ENCODE measurements around the gene CITED1. TPM values are rescaled to one million over a fixed set of nuclear protein-coding genes. Genes with fewer than 3 reads are reported as not detected.

CITED1 gene
- total RNA-seq, 1 donor, result not detected

GRCh38 chrX:72282302-72282701, 23.4 kb downstream of the CITED1 start:
- TF ChIP-seq CTCF (IDR thresholded peaks at IDR 0.05; ENCODE audit: insufficient read depth, low read depth, low read length), result no peak
- no peak for DNase-seq (ENCODE audit: low read depth)
- H3K4me3 ChIP-seq (ENCODE audit: low read depth, low read length), result no peak overlapping the region

GRCh38 chrX:72280321-72280845, 25.3 kb downstream of the CITED1 start:
- TF ChIP-seq CTCF (IDR thresholded peaks at IDR 0.05; ENCODE audit: insufficient read depth, low read depth, low read length), result no peak
- no peak overlapping the region for H3K4me3 ChIP-seq (ENCODE audit: low read depth, low read length)
- DNase-seq (ENCODE audit: low read depth), result no peak

- peak overlapping the region; percentile 81 for H3K4me3 ChIP-seq (ENCODE audit: low read depth, low read length)
- no peak for DNase-seq (ENCODE audit: low read depth)
- TF ChIP-seq CTCF (IDR thresholded peaks at IDR 0.05; ENCODE audit: insufficient read depth, low read depth, low read length), result no peak
Observed at GRCh38 chrX:72276478-72276953, 29.2 kb downstream of the CITED1 start.

GRCh38 chrX:72274526-72274925, 31.2 kb downstream of the CITED1 start:
- peak; percentile 66 for DNase-seq (ENCODE audit: low read depth)
- no peak for TF ChIP-seq CTCF (IDR thresholded peaks at IDR 0.05; ENCODE audit: insufficient read depth, low read depth, low read length)
- H3K4me3 ChIP-seq (ENCODE audit: low read depth, low read length), result peak overlapping the region; percentile 81

GRCh38 chrX:72273718-72274117, 32.0 kb downstream of the CITED1 start:
- no peak for DNase-seq (ENCODE audit: low read depth)
- TF ChIP-seq CTCF (IDR thresholded peaks at IDR 0.05; ENCODE audit: insufficient read depth, low read depth, low read length), result no peak
- H3K4me3 ChIP-seq (ENCODE audit: low read depth, low read length), result no peak overlapping the region

GRCh38 chrX:72272868-72273267, 32.8 kb downstream of the CITED1 start:
- peak; percentile 21 for DNase-seq (ENCODE audit: low read depth)
- no peak overlapping the region for H3K4me3 ChIP-seq (ENCODE audit: low read depth, low read length)
- TF ChIP-seq CTCF (IDR thresholded peaks at IDR 0.05; ENCODE audit: insufficient read depth, low read depth, low read length), result no peak

GRCh38 chrX:72271812-72272211, 33.9 kb downstream of the CITED1 start:
- TF ChIP-seq CTCF (IDR thresholded peaks at IDR 0.05; ENCODE audit: insufficient read depth, low read depth, low read length), result no peak
- DNase-seq (ENCODE audit: low read depth), result no peak
- no peak overlapping the region for H3K4me3 ChIP-seq (ENCODE audit: low read depth, low read length)

Measured in fibroblast of villous mesenchyme (primary cell).